ENCODE results near the gene OR56A5. TPM values are rescaled to one million over a fixed set of nuclear protein-coding genes. Genes with fewer than 3 reads are reported as not detected.
"Not testable (repeated sequence)": the region's sequence is repeated elsewhere in the genome, so short reads cannot be mapped to it uniquely, and the experiment has no call there.

Gene OR56A5
- total and polyA plus RNA-seq, 10 donors, result not detected

DNA sequence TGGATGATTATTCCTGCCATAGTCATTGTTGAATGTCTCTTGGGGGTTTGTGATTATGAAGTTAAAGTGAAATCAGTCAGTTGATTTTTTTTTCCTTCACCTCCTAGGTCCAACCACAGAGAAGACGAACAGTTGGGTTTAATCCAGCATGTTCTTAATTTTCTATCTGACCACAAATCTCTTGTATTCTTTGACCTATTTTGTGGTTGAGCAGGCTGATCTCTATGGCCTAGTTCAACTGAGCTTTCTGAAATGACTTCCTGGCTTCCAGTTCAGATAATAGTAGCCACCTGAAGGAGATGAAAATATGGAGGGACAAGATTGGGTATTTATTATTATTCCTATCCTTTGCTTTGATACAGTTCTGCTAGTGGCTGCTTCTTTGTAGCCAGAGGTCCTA, 5.2 kb upstream of the OR56A5 start:
- WGBS, 5 donors, result 27 to 40% (median 34%) methylated on average over 1 of the region's 1 CpG
- intact Hi-C loops (cut with DNase I; ENCODE audit: low total_unique reads), result no loop called here
- no peak overlapping the region for H3K27ac ChIP-seq

DNA sequence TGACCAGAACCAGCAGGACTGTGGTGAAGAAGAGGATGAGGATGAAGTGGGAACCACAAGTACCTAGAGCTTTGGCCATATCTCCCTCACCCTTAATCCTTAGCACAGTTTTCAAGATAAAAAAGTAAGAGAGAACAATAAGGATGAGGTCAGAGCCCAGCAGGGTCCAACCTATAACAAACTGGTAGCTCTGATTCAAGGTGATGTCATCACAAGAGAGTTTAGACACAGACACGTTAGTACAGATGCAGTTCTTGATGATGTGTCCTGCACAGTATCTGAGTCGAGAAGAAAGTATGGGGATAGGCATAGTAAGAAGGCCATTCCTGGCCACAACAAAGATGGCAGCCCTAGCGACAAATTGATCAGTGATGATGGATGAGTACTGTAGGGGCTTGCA, 586 bp downstream of the OR56A5 start:
- Histone ChIP-seq H3K9me3 (peaks cover 0 to 24% (median 21%) of the 10 kb centered on the region in 8 donors), H3K4me3 (no peak overlapping the region), H3K36me3 (no peaks in the 10 kb centered on the region), H3K27ac (no peak overlapping the region), H3K27me3 (replicated peaks in 1 of 7) (peaks cover 0 to 9% (median 0%) of the 10 kb centered on the region in 7 donors), H3K4me1 (no peaks in the 10 kb centered on the region)
- 62 to 86% (median 68%) methylated on average over 3 of the region's 3 CpGs for WGBS, 5 donors
- no peak for DNase-seq
- TF ChIP-seq POLR2AphosphoS5 (IDR thresholded peaks at IDR 0.05), result no peak
- no peak for TF ChIP-seq CTCF (IDR thresholded peaks at IDR 0.05 in 8 of 11, conservative IDR thresholded peaks at IDR 0.05 in 3 of 11)
- TF ChIP-seq POLR2A (IDR thresholded peaks at IDR 0.05), result no peak
- intact Hi-C loops (cut with DNase I; ENCODE audit: low total_unique reads), result no loop called here

More for the DNA sequence above, 5.2 kb upstream of the OR56A5 start:
- TF ChIP-seq POLR2AphosphoS5 (IDR thresholded peaks at IDR 0.05), result no peak
- TF ChIP-seq CTCF (IDR thresholded peaks at IDR 0.05 in 8 of 11, conservative IDR thresholded peaks at IDR 0.05 in 3 of 11), result no peak
- no peak for TF ChIP-seq POLR2A (IDR thresholded peaks at IDR 0.05)
- H3K4me1 ChIP-seq, result no peaks in the 10 kb centered on the region
- no peak for DNase-seq
- H3K36me3 ChIP-seq, result no peaks in the 10 kb centered on the region
- H3K9me3 ChIP-seq, result peaks cover 0 to 17% (median 7%) of the 10 kb centered on the region in 8 donors
- peaks cover 0 to 9% (median 0%) of the 10 kb centered on the region in 7 donors for H3K27me3 ChIP-seq (replicated peaks in 1 of 7)
- H3K4me3 ChIP-seq, result no peak overlapping the region

DNA sequence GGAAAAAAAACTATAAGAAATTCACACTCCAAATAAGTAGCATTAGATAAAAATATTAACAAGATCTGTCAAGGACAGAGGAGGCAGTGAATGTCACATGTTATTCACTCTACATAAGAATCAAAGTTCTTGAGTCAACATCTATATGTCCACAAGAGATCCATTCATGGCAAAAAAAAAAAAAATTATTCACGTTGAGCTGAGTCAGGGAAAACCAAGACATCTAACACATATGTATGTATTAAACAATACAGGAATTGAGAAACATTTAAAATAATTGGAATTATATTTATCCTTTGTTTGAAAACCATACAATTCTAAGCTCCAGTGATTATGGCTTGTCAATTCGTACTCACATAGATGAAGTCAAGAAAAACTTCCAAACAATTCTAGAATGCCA, 1.3 kb downstream of the OR56A5 start:
- peaks cover 0 to 9% (median 0%) of the 10 kb centered on the region in 7 donors for H3K27me3 ChIP-seq (replicated peaks in 1 of 7)
- peaks cover 0 to 31% (median 27%) of the 10 kb centered on the region in 8 donors for H3K9me3 ChIP-seq
- no peak overlapping the region for H3K4me3 ChIP-seq
- no peak for DNase-seq
- no peaks in the 10 kb centered on the region for H3K4me1 ChIP-seq
- intact Hi-C loops (cut with DNase I; ENCODE audit: low total_unique reads), result no loop called here
- H3K27ac ChIP-seq, result no peak overlapping the region
- WGBS, 5 donors, result 64 to 88% (median 72%) methylated on average over 2 of the region's 2 CpGs
- H3K36me3 ChIP-seq, result no peaks in the 10 kb centered on the region
- TF ChIP-seq POLR2A (IDR thresholded peaks at IDR 0.05) (no peak), CTCF (IDR thresholded peaks at IDR 0.05 in 8 of 11, conservative IDR thresholded peaks at IDR 0.05 in 3 of 11) (no peak), POLR2AphosphoS5 (IDR thresholded peaks at IDR 0.05) (no peak)

DNA sequence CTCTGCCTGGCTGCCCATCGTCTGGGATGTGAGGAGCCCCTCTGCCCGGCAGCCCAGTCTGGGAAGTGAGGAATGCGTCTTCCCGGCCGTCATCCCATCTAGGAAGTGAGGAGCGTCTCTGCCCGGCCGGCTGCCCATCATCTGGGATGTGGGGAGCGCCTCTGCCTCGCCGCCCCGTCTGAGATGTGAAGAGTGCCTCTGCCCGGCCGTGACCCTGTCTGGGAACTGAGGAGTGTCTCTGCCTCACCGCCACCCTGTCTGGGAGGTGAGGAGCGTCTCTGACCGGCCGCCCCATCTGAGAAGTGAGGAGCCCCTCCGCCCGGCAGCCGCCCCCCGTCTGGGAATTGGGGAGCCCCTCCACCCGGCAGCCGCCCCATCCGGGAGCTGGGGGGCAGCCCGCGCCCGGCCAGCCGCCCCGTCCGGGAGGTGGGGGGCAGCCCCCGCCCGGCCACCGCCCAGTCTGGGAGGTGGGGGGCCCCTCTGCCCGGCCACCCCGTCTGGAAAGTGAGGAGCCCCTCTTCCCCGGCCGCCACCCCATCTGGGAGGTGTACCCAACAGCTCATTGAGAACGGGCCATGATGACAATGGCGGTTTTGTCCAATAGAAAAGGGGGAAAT, 7.5 kb downstream of the OR56A5 start:
- H3K36me3 ChIP-seq; H3K27me3 ChIP-seq (replicated peaks in 1 of 7); H3K27ac ChIP-seq; H3K4me1 ChIP-seq; DNase-seq; H3K4me3 ChIP-seq; intact Hi-C loops (cut with DNase I; ENCODE audit: low total_unique reads): not testable (repeated sequence)
- peaks cover 0 to 54% (median 47%) of the 10 kb centered on the region in 8 donors for H3K9me3 ChIP-seq
- WGBS, 5 donors, result 94 to 98% (median 95%) methylated on average over 6 to 40 of the region's 40 CpGs
